CD14-positive monocyte (primary cell): ENCODE measurements around the gene CNTLN. TPM values are rescaled to one million over a fixed set of nuclear protein-coding genes. Genes with fewer than 3 reads are reported as not detected.

Experiments used
- DNase-seq, 3 donors: peaks; one replicate each; pipeline ENCODE4 v3.0.0-alpha.2; 2011 to 2022
- H2AFZ ChIP-seq: 2 replicates; pipeline ENCODE4 v1.6.0; 2012; ENCODE audit warnings: mild to moderate bottlenecking, low read depth, low read length, inconsistent platforms; ENCODE audit not compliant: insufficient read depth, poor library complexity, severe bottlenecking
- H3K27ac ChIP-seq, 2 donors: 1 replicate in 1 of 2; 2 replicates in 1 of 2; pipeline ENCODE4 v1.5.1; 2012 to 2013; ENCODE audit warnings: low read length in 2 of 2, control low read depth in 1 of 2, inconsistent platforms in 1 of 2, low read depth in 1 of 2, mild to moderate bottlenecking in 1 of 2
- H3K27me3 ChIP-seq, 2 donors: one replicate each; pipeline versions ENCODE4 v1.6.0 to v1.6.1; 2011 to 2013; ENCODE audit warnings: low read length in 2 of 2; ENCODE audit not compliant: control insufficient read depth in 2 of 2, insufficient read depth in 2 of 2
- H3K36me3 ChIP-seq, 2 donors: replicated peaks in 1 of 2; 1 replicate in 1 of 2; 2 replicates in 1 of 2; pipeline versions ENCODE4 v1.5.1 to v1.6.1; 2012 to 2013; ENCODE audit warnings: low read length in 2 of 2, control low read depth in 1 of 2, inconsistent platforms in 1 of 2, mild to moderate bottlenecking in 1 of 2; ENCODE audit not compliant: insufficient read depth in 2 of 2, control insufficient read depth in 1 of 2
- H3K4me1 ChIP-seq, 2 donors: 1 replicate in 1 of 2; 2 replicates in 1 of 2; pipeline versions ENCODE4 v1.5.1 to v1.6.1; 2012 to 2013; ENCODE audit warnings: low read length in 2 of 2, control low read depth in 1 of 2, inconsistent platforms in 1 of 2, mild to moderate bottlenecking in 1 of 2, moderate library complexity in 1 of 2; ENCODE audit not compliant: insufficient read depth in 2 of 2, control insufficient read depth in 1 of 2
- H3K4me2 ChIP-seq: replicated peaks from 2 replicates; pipeline ENCODE3; 2012; ENCODE audit warnings: low read length, moderate library complexity, mild to moderate bottlenecking; ENCODE audit not compliant: poor library complexity, severe bottlenecking; ENCODE audit errors: extremely low read depth
- H3K4me3 ChIP-seq, 3 experiments: fragments of 200-600 bp in 1 of 3; sonication (generic) in 1 of 3; replicated peaks in 1 of 3; 1 replicate in 2 of 3; 2 replicates in 1 of 3; pipeline ENCODE4 v1.5.1; 2011 to 2013; ENCODE audit warnings: low read length in 3 of 3, mild to moderate bottlenecking in 3 of 3, control low read depth in 2 of 3, low read depth in 2 of 3, inconsistent platforms in 1 of 3, moderate library complexity in 1 of 3
- H3K79me2 ChIP-seq: 2 replicates; pipeline ENCODE4 v1.6.0; 2012; ENCODE audit warnings: mild to moderate bottlenecking, control low read depth, inconsistent platforms, low read length, moderate library complexity; ENCODE audit not compliant: insufficient read depth
- H3K9ac ChIP-seq: 2 replicates; pipeline ENCODE4 v1.6.0; 2017; ENCODE audit warnings: low read length, mild to moderate bottlenecking; ENCODE audit not compliant: insufficient read depth, poor library complexity, severe bottlenecking
- H3K9me3 ChIP-seq, 2 donors: replicated peaks in 1 of 2; 1 replicate in 1 of 2; 2 replicates in 1 of 2; pipeline versions ENCODE4 v1.5.1 to v1.6.1; 2012 to 2013; ENCODE audit warnings: low read length in 2 of 2, control low read depth in 1 of 2; ENCODE audit not compliant: control insufficient read depth in 1 of 2, insufficient read depth in 1 of 2
- H4K20me1 ChIP-seq: 2 replicates; pipeline ENCODE4 v1.6.0; 2012; ENCODE audit warnings: mild to moderate bottlenecking, low read length, control low read depth, moderate library complexity; ENCODE audit not compliant: insufficient read depth
- H3K27ac Mint-ChIP-seq, 7 donors: one replicate each; pipeline ENCODE4 v1.8.0; 2020; ENCODE audit warnings: mild to moderate bottlenecking in 7 of 7, mixed read lengths in 7 of 7, moderate library complexity in 6 of 7, inconsistent platforms in 2 of 7
- H3K27me3 Mint-ChIP-seq, 3 donors: one replicate each; pipeline ENCODE4 v1.8.0; 2021 to 2022; ENCODE audit warnings: low read depth in 3 of 3, mild to moderate bottlenecking in 3 of 3, mixed read lengths in 3 of 3, moderate library complexity in 3 of 3, inconsistent platforms in 1 of 3
- H3K36me3 Mint-ChIP-seq, 2 donors: one replicate each; pipeline ENCODE4 v1.8.0; 2020; ENCODE audit warnings: mixed read lengths in 2 of 2, inconsistent platforms in 1 of 2, mild to moderate bottlenecking in 1 of 2
- H3K4me1 Mint-ChIP-seq: one replicate; pipeline ENCODE4 v1.8.0; 2020; ENCODE audit warnings: mild to moderate bottlenecking, mixed read lengths
- H3K4me3 Mint-ChIP-seq, 2 donors: one replicate each; pipeline ENCODE4 v1.8.0; 2020; ENCODE audit warnings: mild to moderate bottlenecking in 2 of 2, mixed read lengths in 2 of 2, moderate library complexity in 1 of 2
- H3K9me3 Mint-ChIP-seq, 7 donors: one replicate each; pipeline ENCODE4 v1.8.0; 2020 to 2022; ENCODE audit warnings: mixed read lengths in 7 of 7, mild to moderate bottlenecking in 6 of 7, moderate library complexity in 6 of 7, inconsistent platforms in 2 of 7
- WGBS: methylation state at CpG from one replicate; pipeline ENCODE4 v1.1.5; 2013; ENCODE audit warnings: missing lambda C conversion rate; ENCODE audit not compliant: insufficient coverage; 5-methylcytosine and 5-hydroxymethylcytosine counted together
- intact Hi-C, 2 donors: fragments of 100-400 bp; cut with micrococcal nuclease; formaldehyde crosslinking; loops; one replicate each; pipeline versions ENCODE4 v1.15.0 to v1.15.1; 2023
- polyA plus RNA-seq, 3 donors: library from polyadenylated mRNA; depleted of rRNA in 1 of 3; unstranded in 2 of 3; stranded (reverse) in 1 of 3; fragments of 300-500 nt in 2 of 3; fragments of >200 nt in 1 of 3; fragmentation: Illumina TruSeq in 2 of 3; gene quantifications; 1 replicate in 2 of 3; 2 replicates in 1 of 3; pipeline ENCODE4 v1.2.3, GENCODE V29; 2012 to 2021
- TF ChIP-seq, protein P1 (sequence below): fragments of 200-600 bp; IDR thresholded peaks from one replicate; pipeline ENCODE4 v1.8.0; 2022; ENCODE audit warnings: antibody characterized with exemption, mild to moderate bottlenecking

The CNTLN gene
- polyA plus RNA-seq, 3 donors = 2.2 to 5.6 (median 4.0) TPM

DNA sequence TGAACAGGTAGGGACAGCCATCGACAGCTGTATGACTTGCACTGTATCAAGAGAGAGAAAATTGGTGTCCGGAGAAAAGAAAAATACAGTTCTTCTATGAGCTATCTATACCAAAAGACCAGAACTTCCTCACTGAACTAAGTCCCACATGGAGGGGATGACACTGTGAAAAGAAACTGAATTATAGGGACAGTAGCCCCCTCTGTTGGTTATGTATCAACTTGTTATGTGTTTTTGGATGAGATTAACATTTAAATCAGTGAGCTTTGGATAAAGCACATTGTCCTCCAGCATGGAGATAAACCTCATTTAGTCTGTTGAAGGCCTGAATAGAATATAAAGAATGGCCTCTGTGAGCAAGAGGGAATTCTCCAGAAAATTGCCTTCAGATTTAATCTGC is 267.5 kb downstream of the CNTLN start:
- Histone ChIP-seq H3K79me2 (no peaks in the 10 kb centered on the region), H3K27me3 (no peaks in the 10 kb centered on the region), H2AFZ (no peak overlapping the region), H3K4me3 (no peak overlapping the region), H3K4me2 (no peak overlapping the region), H4K20me1 (no peaks in the 10 kb centered on the region), H3K4me1 (no peaks in the 10 kb centered on the region), H3K9ac (no peak overlapping the region), H3K27ac (no peak overlapping the region), H3K36me3 (peaks cover 0 to 8% of the 10 kb centered on the region in 2 donors), H3K9me3 (no peaks in the 10 kb centered on the region)
- no peak overlapping the region for H3K4me3 Mint-ChIP-seq
- intact Hi-C loops = no loop called here
- H3K27ac Mint-ChIP-seq = no peak overlapping the region
- H3K36me3 Mint-ChIP-seq = peaks cover 12 to 36% of the 10 kb centered on the region in 2 donors
- WGBS = no CpG with 5 or more reads among the region's 2 CpGs
- DNase-seq = no peak
- H3K27me3 Mint-ChIP-seq = no peaks in the 10 kb centered on the region
- no peaks in the 10 kb centered on the region for H3K4me1 Mint-ChIP-seq
- TF ChIP-seq, protein P1, sequence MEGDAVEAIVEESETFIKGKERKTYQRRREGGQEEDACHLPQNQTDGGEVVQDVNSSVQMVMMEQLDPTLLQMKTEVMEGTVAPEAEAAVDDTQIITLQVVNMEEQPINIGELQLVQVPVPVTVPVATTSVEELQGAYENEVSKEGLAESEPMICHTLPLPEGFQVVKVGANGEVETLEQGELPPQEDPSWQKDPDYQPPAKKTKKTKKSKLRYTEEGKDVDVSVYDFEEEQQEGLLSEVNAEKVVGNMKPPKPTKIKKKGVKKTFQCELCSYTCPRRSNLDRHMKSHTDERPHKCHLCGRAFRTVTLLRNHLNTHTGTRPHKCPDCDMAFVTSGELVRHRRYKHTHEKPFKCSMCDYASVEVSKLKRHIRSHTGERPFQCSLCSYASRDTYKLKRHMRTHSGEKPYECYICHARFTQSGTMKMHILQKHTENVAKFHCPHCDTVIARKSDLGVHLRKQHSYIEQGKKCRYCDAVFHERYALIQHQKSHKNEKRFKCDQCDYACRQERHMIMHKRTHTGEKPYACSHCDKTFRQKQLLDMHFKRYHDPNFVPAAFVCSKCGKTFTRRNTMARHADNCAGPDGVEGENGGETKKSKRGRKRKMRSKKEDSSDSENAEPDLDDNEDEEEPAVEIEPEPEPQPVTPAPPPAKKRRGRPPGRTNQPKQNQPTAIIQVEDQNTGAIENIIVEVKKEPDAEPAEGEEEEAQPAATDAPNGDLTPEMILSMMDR = no peak
- H3K9me3 Mint-ChIP-seq = peaks cover 0 to 5% (median 0%) of the 10 kb centered on the region in 7 donors

DNA sequence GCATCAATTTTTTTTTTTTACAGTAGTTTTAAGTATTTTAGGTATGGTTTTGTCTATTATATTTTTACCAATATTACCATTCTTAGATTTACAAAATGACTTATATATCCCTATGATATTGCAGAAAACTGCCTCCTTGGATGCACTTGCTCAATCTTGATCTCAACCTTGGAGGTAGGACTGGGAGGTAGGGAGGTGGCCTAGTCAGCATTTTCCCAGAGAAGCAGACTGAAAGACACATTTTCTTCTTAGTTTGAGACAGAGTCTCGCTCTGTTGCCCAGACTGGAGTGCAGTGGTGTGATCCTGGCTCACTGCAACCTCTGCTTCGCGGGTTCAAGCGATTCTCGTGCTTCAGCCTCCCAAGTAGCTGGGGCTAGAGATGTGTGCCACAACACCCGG is 268.7 kb downstream of the CNTLN start:
- H3K9ac ChIP-seq = no peak overlapping the region
- no peaks in the 10 kb centered on the region for H3K4me1 ChIP-seq
- H3K79me2 ChIP-seq = no peaks in the 10 kb centered on the region
- Mint-ChIP-seq H3K27ac (no peak overlapping the region), H3K4me3 (no peak overlapping the region), H3K27me3 (no peaks in the 10 kb centered on the region), H3K9me3 (peaks cover 0 to 5% (median 0%) of the 10 kb centered on the region in 7 donors), H3K4me1 (no peaks in the 10 kb centered on the region), H3K36me3 (peaks cover 12 to 42% of the 10 kb centered on the region in 2 donors)
- H3K27ac ChIP-seq = no peak overlapping the region
- H3K4me3 ChIP-seq = no peak overlapping the region
- H3K36me3 ChIP-seq = peaks cover 0 to 7% of the 10 kb centered on the region in 2 donors
- no peak for DNase-seq
- intact Hi-C loops = no loop called here
- H3K4me2 ChIP-seq = no peak overlapping the region
- H4K20me1 ChIP-seq = no peaks in the 10 kb centered on the region
- WGBS = 100% methylated on average over 5 of the region's 6 CpGs
- no peaks in the 10 kb centered on the region for H3K9me3 ChIP-seq
- H3K27me3 ChIP-seq = no peaks in the 10 kb centered on the region
- no peak overlapping the region for H2AFZ ChIP-seq
- TF ChIP-seq, protein P1 = no peak
